ENCODE data around the gene ALOX15B.

DNA sequence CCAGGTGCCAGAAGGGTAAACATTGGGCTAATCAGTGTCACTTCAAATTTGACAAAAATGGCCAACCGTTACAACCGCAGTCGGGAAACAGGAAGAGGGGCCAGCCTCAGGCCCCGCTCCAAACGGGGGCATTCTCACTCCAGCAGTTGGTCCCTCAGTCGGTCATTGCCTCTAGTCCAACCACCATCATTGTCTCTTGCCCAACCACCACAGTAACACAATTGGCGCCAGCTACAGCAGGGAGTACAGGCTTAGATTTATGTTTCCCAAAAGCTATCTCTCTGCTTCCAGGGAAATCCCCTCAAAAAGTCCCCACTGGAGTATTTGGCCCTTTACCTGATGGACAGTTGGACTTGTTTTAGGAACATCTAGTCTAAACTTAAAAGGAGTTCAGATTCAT, 20.3 kb downstream of the ALOX15B start:
- TF ChIP-seq GATA2 (IDR thresholded peaks at IDR 0.05; ENCODE audit: low read depth, low read length) (no peak), GATA3 (IDR thresholded peaks at IDR 0.05; ENCODE audit: low read depth, low read length) (no peak)

All from SH-SY5Y (cell line).